Activated CD4-positive, alpha-beta T cell treated with anti-CD3 and anti-CD28 coated beads, Interleukin-2, amount 50 U/mL, for 4 hours (primary cell): ENCODE data around the gene NCBP3.
A peak's percentile ranks its signal among the peaks of the same experiment; 100 is the strongest.

Source experiments
- DNase-seq, 2 experiments: peaks; one replicate each; pipeline ENCODE4 v3.0.0-alpha.2; 2020

NCBP3 gene, protein sequence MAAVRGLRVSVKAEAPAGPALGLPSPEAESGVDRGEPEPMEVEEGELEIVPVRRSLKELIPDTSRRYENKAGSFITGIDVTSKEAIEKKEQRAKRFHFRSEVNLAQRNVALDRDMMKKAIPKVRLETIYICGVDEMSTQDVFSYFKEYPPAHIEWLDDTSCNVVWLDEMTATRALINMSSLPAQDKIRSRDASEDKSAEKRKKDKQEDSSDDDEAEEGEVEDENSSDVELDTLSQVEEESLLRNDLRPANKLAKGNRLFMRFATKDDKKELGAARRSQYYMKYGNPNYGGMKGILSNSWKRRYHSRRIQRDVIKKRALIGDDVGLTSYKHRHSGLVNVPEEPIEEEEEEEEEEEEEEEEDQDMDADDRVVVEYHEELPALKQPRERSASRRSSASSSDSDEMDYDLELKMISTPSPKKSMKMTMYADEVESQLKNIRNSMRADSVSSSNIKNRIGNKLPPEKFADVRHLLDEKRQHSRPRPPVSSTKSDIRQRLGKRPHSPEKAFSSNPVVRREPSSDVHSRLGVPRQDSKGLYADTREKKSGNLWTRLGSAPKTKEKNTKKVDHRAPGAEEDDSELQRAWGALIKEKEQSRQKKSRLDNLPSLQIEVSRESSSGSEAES

DNA sequence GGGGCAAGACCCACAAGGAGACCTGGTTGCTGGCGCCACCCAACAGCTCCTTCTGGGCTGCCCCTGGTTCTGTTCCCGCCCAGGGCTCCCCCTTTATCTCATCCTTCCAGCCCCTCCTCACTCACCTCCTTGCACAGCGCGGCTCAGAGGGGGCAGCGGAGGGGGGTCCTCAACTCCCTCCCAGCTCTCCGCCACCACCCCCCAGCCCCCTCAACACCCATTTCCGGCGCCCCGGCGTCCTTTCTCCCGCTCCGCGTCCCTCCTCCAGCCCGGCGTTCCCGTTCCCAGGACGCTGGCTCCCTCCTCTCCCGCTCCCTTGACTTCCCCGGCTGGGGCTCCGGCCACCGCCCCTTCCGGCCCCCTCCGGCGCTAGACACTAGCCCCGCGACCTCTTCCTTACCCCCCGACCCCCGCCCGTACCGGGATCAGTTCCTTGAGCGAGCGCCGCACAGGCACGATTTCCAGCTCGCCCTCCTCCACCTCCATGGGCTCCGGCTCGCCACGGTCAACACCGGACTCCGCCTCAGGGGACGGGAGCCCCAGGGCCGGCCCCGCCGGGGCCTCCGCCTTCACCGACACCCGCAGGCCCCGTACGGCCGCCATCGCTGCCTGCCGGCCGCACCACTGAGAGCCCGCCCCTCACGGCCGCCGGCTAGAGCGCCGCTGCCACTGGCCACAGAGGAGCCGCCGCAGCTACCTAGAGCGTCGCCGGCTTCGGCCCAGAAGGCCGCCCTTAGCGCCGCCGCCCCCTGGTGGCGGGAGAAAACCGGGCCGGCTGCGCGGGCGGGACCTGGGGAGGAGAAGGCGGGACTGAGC is at the start of gene NCBP3:
Gene NCBP3, minus strand, starts transcription at position 626 of the 816 bp plus-strand sequence. Its CDS starts 23 bp downstream, at position 603.
- DNase-seq: peak; percentile 85

DNA sequence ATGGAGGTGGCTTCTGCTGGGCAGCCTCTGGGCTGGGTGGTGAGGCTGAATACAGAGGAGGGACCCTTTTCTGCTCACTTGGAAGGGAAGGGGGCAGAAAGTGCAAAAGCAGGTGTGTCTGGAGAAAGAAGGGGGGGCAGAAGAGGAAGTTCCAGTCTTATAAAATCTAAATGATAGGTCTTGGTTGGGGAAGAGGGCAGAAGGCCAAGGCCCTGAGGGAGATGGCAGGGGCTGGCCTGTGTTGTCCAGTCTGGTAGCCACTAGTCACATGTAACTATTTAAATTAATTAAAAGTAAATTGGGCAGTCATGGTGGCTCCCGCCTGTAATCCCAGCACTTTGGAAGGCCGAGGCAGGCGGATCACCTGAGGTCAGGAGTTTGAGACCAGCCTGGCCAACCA is 49.3 kb upstream of the NCBP3 start:
- DNase-seq: no peak

DNA sequence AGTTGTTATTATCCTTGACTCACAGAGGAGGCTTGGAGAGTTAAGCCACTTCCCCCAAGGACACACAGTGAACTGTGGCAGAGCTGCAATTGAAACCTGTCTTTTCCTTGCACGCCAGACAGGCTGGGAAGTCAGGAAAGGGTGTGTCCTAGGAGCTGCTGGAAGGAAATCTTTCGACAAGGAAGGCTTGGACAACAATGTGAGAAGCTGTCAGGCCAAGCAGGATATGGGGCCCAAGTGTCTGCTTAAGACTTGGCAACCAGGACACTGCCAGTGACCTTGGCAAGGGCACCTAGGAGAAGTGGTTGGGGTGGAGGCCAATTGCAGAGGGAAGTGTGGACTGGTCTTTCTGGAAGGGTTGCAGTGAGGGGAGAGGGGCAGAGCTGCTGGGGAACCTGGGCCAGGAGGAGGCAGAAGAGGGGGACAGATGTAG is 48.9 kb upstream of the NCBP3 start:
- DNase-seq: no peak

DNA sequence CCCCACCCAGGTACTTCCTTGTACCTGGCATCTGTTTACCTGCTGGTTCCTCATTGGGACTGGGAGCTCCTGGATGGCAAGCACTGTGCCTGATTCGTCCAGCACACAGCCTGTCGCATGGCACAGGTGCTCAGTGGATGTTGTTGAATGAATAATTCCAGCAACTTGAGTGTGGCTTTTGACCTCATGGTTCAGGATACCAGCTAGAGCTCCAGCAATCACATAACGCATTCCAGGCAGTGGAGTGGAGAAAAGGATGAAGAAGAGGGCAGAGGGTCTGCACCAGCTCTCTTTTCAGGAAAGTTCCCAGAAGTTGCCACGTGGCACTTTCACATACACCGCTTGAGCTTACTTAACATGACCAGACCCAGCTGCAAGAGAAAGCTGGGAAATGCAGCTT is 48.1 kb upstream of the NCBP3 start:
- DNase-seq: no peak

DNA sequence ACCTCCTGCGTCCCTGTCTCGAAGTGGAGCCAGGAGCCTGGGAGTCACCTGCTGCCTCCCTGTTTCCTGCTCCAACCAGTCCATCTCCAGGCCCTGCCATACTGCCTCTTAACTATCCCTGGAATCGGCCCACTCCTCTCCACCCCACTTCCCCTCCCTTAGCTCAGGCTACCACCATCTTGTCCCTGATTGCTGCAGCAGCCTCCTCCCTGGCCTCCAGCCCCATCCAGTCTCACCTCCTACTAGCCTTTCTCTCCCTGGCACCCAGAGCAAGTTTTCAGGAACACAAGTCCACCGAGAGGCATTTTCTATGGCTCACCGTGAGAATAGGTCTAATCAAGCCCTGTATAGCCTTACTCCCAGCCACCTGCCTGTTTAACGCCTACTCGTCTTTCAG is 47.7 kb upstream of the NCBP3 start:
- no peak for DNase-seq

DNA sequence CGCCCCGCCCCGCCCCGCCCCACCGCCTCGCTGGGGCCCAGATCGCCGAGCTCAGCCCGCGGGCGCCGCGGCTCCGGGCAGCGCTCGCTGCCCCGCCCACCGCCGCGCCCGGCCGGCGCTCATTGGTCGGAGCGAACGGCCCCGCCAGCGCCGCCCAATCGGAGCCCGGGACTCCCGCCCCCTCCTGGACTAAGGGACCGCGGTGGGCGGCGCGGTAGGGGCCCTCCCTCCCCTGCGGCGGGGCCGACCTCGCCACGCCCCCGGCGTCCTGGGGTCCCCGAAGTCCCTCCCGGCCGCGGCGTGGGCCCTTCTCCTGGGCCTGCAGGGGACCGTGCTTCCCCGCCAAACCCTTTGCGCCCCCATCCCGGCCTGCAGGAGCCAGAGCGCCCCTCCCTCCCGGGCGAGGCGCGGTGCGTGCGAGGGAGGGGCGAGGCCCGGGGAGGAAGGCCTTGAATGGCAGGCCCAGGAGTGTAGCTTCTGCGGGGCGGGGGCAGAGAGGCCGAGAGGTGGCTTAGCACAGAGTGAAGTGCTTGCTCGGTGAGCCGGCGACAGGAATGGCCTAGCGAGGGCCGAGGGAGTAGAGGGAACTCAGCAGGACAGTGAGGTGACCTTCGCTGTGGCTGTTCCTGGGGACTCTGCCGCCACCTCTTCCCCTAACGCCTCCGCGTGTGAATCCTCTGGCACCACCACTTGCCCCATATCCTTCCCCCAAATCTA is 47.1 kb upstream of the NCBP3 start, which contains the start of gene CAMKK1:
Gene CAMKK1, minus strand, starts transcription at position 51 of the 717 bp plus-strand sequence. CDS start 7,366 bp downstream, outside the sequence.
- DNase-seq: peak; percentile 76 to 78

DNA sequence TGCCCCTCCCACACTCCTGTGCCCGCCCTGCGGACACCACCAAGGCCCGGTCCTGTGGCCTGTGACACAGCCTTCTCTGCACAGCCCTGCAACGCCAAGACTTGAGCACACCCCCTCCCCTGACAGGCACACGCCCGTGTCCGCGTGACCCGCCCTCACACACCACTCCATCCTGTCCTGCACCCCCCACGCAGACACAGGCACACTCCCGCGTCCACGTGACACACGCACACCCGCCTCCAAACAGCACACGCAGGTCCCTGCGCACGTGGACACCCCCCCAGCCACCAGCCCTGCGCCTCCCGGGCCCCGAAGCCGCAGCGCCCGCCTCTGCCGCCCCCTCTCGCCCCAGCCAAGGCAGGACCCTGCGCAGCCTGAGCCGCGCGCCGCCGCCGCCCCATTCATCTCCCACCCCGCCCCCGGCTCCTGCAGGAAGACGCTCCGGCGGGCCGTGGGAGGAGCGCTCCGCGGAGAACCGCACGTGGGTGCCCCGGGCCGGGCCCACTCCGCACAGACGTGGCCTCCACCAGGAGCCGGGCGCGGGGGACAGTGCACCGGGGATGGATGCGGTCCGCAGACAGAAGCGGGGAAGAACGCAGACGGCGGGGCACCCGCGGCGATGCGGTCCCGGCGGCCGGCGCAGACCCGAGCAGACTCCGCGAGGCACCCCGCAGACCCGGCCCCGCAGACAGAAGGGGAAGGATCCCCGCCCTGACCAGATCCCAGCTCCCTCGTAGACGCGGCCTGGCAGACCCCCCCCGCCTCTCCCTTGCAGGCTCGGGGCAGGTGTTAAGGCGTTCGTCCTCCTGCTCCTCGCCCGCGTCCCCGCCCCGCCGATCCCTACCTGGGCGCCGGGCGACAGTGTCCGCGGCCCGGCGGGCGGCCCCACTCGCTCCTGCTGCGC is 46.3 kb upstream of the NCBP3 start:
- peak; percentile 70 to 76 for DNase-seq

DNA sequence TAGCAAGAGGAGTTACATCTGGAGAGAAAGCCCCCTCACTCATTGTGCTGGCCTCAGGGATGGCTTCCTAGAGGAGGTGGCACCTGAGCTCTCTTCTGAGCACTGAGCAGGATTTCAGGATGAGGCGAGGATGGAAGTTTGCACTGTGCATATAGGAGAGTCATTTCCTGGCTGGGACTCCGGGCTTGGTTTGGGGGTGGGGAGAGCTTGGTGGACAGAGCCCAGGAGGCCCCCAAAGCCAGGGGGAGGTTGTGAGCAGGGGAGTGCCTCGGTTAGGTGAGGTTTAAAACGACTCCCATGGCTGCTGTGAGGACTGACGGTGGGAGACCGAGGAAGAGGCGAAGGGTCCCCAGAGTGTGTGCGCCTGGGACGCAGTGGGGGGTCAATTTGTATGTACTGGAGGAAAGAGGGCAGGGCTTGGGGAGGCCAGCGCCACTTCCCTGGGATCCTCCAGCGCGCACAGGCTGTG is 45.6 kb upstream of the NCBP3 start:
- no peak for DNase-seq

DNA sequence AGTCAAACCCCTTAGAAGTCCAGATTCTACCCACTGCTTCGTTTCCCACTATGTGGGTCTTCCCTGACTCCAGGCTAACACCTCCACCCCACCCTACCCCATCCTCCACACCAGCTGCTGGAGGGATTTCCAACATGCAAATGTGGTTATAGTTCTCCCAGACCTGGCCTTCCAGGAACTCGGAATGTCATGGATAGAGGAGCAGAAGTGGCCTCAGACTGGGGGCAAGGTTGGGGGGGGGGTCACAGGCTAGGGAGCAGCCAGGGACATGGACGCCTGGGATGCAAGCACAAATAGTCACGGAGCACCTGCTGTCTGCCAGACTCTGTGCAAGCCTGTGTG is 44.8 kb upstream of the NCBP3 start:
- DNase-seq: no peak

DNA sequence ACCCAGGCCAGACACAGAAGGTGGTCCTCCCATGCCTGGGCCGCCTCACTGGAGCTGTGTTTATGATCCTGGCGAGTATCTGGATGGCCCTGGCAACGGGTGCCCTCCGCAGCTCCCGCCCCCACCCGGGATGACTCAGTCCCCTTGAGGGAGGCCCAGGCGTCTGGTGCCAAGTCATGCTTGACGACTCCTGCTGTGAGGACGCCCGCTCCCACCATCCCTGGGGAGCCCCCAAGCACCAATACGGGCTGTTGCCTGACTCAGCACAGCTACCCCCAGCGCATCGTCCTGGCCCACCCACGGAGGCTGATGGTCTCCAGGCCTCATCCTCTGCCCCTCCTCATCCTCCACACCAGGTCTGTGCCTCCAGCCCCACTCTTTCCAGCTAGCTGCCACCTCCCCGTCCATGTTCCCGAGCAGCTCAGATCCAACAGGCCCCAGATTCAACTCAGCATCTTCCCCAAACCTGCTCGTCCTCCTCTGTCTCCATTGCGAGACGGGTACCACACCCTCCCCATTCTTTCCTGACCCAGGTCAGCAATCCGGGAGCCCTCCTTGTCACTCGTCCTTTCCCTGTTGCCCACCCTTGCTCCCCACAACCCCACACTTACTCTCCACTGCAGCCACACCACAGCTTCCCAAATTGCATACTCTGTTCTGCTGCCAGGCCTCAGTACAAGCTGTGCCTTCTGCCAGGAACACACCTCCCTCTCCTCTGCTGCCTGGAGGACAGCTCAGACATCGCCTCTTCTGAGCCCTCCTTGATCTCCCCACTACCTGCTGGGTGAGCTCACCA is 44.2 kb upstream of the NCBP3 start:
- peak in 1 of 2 experiments; percentile 21 for DNase-seq

DNA sequence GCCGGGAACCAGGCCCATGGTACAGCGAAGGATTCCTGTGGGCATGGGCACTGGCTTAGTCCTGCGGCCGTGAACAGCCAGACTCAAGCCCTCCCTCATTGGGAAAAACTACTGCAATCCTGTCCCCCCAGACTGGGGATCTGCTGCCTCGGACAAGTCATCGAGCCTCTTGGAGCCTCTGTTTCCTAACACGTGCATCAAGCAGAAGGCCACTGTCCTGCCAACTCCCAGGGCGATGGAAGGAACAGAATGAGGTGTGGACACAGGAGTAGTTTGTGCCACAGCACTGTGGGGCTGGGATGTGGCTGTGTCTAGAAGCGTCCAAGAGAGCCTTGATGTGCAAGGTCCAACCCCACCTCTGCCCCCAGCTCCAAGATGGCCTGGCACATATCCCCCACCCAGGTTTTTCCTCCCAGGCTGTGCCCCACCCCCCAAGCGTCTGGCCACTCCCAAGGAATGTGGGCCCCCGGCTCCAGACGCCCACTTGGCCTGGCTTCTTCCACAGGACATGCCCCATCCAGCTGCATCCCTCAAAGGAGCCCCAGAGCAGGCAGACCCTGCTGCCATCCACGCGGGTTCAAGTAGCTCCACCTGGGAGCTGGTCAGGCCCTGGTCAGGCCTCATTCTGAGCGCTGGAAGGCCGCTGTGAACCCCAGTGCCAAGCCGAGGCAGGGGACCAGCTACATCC is 43.4 kb upstream of the NCBP3 start:
- DNase-seq: no peak

DNA sequence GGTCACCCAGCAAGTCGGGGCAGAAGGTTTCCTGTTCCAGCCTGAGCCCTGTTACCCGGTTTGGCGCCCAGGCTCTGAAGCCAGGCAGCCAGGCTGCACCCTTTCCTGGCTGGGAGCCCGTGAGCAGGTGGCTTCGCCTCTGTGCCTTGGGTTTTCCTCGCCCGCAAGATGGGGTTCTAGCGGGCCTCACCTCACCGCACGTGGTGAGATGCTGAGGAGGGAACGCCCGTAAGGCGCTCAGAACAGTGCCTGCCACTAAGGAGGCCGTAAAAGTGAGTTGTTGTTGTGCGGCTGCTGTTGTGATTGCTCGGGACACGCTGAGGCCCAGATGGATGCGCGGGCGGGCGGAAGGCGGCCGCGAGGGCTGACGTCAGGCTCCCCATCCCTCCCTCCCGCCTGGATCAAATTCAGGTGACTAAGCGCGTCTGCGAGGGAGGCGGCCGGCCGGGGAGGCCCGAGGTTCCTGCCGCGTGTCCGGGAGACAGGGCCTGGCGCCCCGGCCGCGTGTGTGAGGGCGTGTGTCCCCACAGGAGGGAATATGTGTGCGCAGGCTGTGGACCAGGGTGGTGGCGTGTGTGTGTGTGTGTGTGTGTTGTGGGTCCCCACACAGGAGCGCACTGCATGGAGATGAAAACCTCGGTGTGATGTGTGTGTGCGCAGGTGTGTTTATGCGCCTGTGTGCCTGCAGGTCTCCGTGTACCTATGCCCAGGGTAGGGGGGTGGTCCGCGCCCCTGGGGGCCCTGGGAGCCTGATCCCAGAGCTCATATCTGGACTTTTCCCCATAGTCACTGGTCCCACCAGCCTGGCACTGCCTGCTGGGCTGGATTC is 42.5 kb upstream of the NCBP3 start:
- no peak for DNase-seq

DNA sequence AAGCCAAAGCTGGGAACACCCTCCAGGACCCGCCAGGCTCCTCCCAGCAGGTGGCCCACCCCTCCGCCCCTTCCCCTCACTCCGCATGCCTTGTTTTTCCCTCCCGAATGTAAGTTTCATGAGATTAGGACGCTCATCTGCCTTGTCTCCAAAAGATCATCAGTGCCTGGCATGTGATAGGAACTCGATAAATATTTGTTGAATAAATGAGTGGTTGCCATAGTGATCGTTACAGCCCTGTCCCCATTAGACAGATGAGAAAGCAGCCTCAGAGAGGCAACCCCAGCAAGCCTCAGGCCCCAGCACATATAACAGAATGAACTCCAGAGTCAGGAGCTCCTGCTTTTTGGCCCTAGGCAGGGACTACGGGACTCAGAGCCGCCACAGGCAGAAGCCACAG is 41.8 kb upstream of the NCBP3 start:
- no peak for DNase-seq

DNA sequence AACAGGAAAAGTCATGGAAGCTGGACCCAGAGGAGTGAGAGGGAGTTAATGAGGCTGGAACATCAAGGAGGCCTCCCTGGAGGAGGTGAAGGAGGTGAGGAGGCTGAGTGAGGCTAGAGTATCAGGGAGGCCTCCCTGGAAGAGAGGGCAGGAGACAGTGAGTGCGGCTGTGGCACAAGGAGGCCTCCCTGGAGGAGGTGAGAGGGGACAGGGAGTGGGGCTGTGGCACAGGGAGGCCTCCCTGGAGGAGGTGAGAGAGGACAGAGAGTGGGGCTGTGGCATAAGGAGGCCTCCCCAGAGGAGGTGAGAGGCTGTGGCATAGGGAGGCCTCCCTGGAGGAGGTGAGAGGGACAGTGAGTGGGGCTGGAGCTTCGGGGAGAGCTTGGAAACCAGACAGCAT is 41.3 kb upstream of the NCBP3 start:
- DNase-seq: no peak

DNA sequence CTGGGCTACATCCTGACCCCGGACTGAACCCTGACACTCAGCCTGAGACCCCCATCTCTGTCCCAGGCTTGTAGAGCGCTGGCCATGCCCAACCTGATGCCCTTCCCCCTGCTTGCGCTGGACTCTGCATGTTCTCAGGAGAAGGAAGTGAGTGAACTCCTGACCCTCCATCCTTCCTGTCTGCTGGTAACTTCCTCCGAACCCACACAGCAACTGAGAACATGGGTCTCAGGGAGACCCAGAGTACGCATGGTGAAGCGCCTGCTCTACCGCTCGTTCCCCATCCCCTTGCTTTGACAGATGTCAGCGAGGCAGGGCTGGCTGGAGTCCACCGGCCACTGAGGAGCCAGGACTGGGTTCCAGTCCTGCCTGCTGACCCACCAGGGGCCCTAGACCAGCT is 40.7 kb upstream of the NCBP3 start:
- DNase-seq: no peak

DNA sequence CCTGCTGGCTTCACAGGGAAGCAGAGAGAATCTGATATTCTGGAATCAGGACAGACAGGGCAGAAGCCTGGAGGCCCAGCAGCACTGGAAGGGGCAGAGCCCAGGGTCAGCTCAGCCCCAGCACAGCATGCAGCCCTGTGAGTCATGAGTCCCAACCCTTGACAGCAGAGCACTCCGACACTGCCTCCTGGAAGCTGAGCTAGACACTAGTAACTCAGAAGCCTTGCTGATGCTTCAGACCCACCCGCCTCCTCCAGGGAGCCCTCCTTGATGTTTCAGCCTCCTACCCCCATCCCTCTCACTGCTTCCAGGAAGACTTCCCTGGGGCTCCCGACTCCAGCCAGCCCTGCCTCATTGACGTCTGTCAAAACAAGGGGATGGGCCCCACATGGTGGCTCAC is 39.9 kb upstream of the NCBP3 start:
- no peak for DNase-seq

DNA sequence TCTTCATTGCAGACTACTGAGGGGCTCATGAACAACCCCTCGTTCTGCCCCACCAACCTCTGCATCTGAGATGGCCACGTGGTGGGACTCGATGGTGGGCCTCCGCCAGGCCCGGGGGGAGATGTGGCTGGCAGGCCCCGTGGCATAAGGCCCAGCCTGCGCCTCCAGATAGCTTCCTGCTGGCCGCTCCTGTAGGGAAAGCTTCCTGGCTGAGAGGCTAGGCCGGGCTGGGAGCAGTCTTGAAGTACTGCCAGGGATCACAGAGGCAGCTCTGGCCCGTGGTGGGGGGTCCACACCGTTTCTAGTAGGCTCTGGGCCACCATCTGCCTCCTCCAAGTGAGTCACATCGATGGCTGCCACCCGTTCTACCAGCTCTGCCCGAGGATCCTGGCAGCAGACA is 39.2 kb upstream of the NCBP3 start:
- no peak for DNase-seq

DNA sequence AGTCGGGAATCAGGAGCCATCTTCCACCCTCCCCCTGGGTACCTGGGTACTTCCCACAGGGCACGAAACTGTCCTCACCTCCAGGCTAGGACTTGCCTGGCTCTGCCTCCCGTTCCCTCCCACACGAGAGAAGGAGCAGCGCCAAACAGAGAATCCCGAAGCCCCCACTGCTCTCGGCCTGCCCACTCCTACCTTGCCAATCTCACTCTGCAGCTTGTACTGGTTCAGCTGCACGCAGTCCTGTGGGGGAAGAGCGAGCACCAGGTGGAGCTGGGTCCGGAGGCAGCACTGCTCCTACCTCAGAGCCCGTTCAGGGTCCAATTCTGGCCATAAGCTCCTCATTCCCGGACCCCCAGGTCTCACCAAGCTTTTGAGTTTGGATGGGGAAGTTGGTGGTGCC is 38.1 kb upstream of the NCBP3 start:
- DNase-seq: no peak

DNA sequence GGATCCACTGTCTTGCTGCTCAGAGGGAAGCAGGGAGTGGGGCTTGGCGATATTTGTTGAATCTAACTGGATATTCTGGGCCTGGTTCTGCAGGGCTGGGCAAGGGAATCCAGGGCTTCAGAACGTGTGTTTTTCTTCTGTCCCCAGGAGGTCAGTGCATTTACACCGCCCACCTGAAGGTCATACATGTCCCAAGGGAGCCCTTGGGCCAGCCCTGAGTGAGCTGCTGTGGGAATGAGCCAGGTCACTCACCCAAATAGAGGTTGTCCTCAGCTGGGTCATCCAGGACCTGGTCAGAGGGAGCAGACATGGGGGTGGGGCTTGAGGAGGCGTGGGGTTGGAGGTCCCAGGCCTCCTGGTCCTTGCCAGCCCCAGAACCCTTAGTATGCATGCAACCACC is 36.2 kb upstream of the NCBP3 start:
- DNase-seq: no peak
